Calu3 (cell line): Measurements from ENCODE around the gene DPP3. TPM values are rescaled to one million over a fixed set of nuclear protein-coding genes. Genes with fewer than 3 reads are reported as not detected.

Experiments used
- BruUV-seq: library from RNA; stranded (reverse); fragments of 400-500 nt; replicated peaks from 2 replicates; lab custom pipeline; 2021; lab: Mats Ljungman, UMichigan
- CTCF ChIA-PET: fragments of 300-600 bp; sonication (Branson Sonifier 250); formaldehyde crosslinking; loops from one replicate; lab custom pipeline; 2022; ENCODE audit warnings: antibody characterized with exemption; lab: Charles Lee
- DNase-seq: peaks from one replicate; pipeline ENCODE4 v3.0.0; 2022
- H3K27ac Mint-ChIP-seq: one replicate; pipeline ENCODE4 v1.8.0; 2022; ENCODE audit warnings: mixed read lengths; ENCODE audit not compliant: unreplicated experiment
- H3K27me3 Mint-ChIP-seq: one replicate; pipeline ENCODE4 v1.8.0; 2022; ENCODE audit warnings: mixed read lengths; ENCODE audit not compliant: unreplicated experiment
- H3K36me3 Mint-ChIP-seq: one replicate; pipeline ENCODE4 v1.8.0; 2022; ENCODE audit warnings: mild to moderate bottlenecking, moderate library complexity, mixed read lengths; ENCODE audit not compliant: insufficient read depth, unreplicated experiment
- H3K4me1 Mint-ChIP-seq: one replicate; pipeline ENCODE4 v1.8.0; 2022; ENCODE audit warnings: mild to moderate bottlenecking, low read depth, mixed read lengths; ENCODE audit not compliant: unreplicated experiment
- H3K4me3 Mint-ChIP-seq: one replicate; pipeline ENCODE4 v1.8.0; 2022; ENCODE audit warnings: mild to moderate bottlenecking, low read depth, moderate library complexity, mixed read lengths; ENCODE audit not compliant: unreplicated experiment
- H3K9me3 Mint-ChIP-seq: one replicate; pipeline ENCODE4 v1.8.0; 2022; ENCODE audit warnings: low read depth, mixed read lengths; ENCODE audit not compliant: unreplicated experiment
- intact Hi-C: fragments of 100-400 bp; cut with micrococcal nuclease; formaldehyde crosslinking; loops from one replicate; pipeline ENCODE4 v1.10.0; 2022; ENCODE audit not compliant: unreplicated experiment
- total RNA-seq: library from RNA; stranded (reverse); gene quantifications from 2 replicates; pipeline ENCODE4 v1.2.3, GENCODE V29; 2022
- TF ChIP-seq, protein P1 (sequence below): fragments of 200-600 bp; IDR thresholded peaks from one replicate; pipeline ENCODE4 v1.8.0; 2022; ENCODE audit warnings: antibody characterized with exemption; ENCODE audit not compliant: unreplicated experiment

The DPP3 gene
- total RNA-seq, 1 experiment from 2014 or later: 57.4 TPM

DNA sequence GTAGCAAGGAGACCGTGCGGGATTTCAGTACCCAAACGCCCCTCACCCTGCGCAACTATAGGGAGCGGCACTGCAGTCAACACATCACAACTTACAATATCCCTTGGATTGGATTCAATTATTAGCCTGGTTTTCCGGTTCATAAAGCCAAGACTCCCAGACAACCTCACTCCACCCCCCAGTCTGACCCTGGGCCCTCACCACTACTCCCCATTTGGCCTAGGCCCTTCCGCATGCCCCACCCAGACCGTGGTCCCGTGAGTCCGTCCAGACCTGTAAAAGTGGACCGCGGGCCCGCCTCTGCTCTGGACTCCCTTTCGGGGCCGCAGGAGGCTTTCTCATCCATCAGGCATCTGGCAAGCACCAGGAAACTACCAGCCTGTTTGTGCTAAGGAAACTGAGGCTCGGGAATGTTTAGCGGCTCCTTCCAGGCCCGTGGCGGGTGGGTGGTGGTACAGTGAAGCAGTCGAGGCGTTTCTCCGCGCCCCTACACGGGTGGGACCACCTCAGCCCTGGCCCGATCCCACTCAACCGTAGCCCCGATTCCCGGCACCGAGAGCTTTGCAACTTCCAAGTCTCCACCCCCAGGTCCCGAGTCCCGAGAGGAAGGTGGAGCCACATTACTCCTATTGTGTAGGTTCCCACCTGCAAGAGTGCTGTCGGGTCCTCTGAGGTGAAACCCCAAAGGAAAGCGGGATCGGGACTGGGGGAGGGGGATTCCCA is 679 bp upstream of the DPP3 start:
- Mint-ChIP-seq H3K27me3 (no peaks in the 10 kb centered on the region), H3K4me1 (no peaks in the 10 kb centered on the region), H3K27ac (peak overlapping the region; percentile 92), H3K36me3 (peaks cover 46% of the 10 kb centered on the region), H3K4me3 (peak overlapping the region; percentile 93), H3K9me3 (no peaks in the 10 kb centered on the region)
- DNase-seq: peak; percentile 42
- CTCF ChIA-PET: interaction anchor here (0.9 to 2.3 kb wide), 11 partner anchors 9 to 199 kb away, joined by 3 to 10 read pairs (median 4); partner anchors contain the start of genes MRPL11, PELI3, RBM4 and RBM4B
- TF ChIP-seq, protein P1, sequence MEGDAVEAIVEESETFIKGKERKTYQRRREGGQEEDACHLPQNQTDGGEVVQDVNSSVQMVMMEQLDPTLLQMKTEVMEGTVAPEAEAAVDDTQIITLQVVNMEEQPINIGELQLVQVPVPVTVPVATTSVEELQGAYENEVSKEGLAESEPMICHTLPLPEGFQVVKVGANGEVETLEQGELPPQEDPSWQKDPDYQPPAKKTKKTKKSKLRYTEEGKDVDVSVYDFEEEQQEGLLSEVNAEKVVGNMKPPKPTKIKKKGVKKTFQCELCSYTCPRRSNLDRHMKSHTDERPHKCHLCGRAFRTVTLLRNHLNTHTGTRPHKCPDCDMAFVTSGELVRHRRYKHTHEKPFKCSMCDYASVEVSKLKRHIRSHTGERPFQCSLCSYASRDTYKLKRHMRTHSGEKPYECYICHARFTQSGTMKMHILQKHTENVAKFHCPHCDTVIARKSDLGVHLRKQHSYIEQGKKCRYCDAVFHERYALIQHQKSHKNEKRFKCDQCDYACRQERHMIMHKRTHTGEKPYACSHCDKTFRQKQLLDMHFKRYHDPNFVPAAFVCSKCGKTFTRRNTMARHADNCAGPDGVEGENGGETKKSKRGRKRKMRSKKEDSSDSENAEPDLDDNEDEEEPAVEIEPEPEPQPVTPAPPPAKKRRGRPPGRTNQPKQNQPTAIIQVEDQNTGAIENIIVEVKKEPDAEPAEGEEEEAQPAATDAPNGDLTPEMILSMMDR: no peak
- intact Hi-C loops: no loop called here
- TSS peak; percentile 77 for BruUV-seq

DNA sequence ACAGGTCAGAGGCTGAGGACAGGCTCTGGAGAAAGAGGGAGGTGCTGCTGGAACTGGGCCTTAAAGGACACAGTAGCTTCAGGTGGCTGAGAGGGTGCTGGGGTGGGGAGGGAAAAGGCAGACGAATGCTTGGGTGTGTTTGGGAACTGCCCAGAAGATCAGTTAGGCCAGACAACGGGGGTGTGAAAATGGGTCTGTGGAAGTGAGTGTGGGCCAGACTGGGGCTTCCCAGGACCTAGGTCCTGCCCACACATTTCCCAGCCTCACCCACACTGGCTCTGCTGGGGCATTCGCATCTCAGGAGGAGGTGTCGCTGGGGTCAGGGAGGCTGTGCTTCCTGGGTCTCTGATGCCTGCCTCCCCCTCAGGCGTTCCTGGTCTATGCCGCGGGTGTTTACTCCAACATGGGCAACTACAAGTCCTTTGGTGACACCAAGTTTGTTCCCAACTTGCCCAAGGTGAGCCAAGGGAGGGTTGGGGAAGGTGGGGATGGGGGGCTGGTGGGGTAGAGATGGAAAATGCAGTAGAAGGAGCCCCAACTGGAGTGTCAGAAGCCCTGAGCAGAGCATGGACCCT is 4.7 kb downstream of the DPP3 start:
- no peaks in the 10 kb centered on the region for H3K4me1 Mint-ChIP-seq
- peaks cover 22% of the 10 kb centered on the region for H3K36me3 Mint-ChIP-seq
- DNase-seq: no peak
- no TSS peak for BruUV-seq
- H3K27ac Mint-ChIP-seq: no peak overlapping the region
- TF ChIP-seq, protein P1: no peak
- no peaks in the 10 kb centered on the region for H3K27me3 Mint-ChIP-seq
- intact Hi-C loops: no loop called here
- no peaks in the 10 kb centered on the region for H3K9me3 Mint-ChIP-seq
- no peak overlapping the region for H3K4me3 Mint-ChIP-seq
- CTCF ChIA-PET: no interaction called here

DNA sequence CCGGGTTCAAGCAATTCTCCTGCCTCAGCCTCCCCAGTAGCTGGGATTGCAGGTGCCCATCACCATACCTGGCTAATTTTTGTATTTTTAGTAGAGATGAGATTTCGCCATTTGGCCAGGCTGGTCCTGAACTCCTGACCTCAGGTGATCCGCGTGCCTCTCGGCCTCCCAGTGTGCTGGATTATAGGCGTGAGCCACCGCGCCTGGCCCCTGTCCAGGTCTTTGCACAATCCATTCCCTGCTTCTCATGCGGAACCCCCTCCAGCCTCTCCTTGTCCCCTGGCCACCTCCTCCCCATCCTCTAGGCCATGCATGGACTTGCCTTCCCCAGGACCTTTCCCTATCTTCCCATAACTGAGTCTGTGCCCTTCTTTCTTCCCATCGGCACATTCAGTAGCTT is 8.7 kb downstream of the DPP3 start:
- Mint-ChIP-seq H3K4me1 (no peaks in the 10 kb centered on the region), H3K36me3 (peaks cover 9% of the 10 kb centered on the region), H3K4me3 (no peak overlapping the region), H3K27me3 (no peaks in the 10 kb centered on the region), H3K27ac (no peak overlapping the region), H3K9me3 (no peaks in the 10 kb centered on the region)
- CTCF ChIA-PET: interaction anchor here (1.5 kb wide), 1 partner anchor 22 kb away, joined by 3 read pairs; the partner anchor contains the start of gene BBS1
- TF ChIP-seq, protein P1: no peak
- no peak for DNase-seq
- intact Hi-C loops: no loop called here
- no TSS peak for BruUV-seq

DNA sequence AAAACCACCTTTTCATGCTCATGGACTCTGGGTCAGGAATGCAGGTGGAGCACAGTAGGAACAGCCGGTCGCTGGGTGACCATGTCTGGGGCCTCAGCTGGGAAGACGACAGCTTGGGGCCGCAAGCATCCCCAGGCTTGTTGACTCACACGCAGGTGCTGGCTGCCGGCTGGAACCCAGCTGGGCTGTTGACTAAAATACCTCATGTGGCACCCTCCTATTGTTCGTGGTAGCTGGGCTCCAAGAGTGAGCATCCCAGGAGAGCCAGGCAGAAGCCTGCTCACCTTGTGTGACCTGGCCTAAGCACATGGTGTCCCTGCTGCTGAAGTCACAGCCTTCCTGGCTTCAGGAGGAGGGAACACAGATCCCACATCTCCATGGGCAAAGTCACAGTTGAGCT is 9.4 kb downstream of the DPP3 start:
- H3K9me3 Mint-ChIP-seq: no peaks in the 10 kb centered on the region
- no TSS peak for BruUV-seq
- no peak overlapping the region for H3K27ac Mint-ChIP-seq
- no peaks in the 10 kb centered on the region for H3K4me1 Mint-ChIP-seq
- H3K36me3 Mint-ChIP-seq: peaks cover 14% of the 10 kb centered on the region
- no peak overlapping the region for H3K4me3 Mint-ChIP-seq
- CTCF ChIA-PET: interaction anchor here (1.5 kb wide), 1 partner anchor 21 kb away, joined by 3 read pairs; the partner anchor contains the start of gene BBS1
- H3K27me3 Mint-ChIP-seq: no peaks in the 10 kb centered on the region
- intact Hi-C loops: no loop called here
- no peak for DNase-seq
- TF ChIP-seq, protein P1: no peak
